Measurements from ENCODE around the gene PTPA. TPM values are rescaled to one million over a fixed set of nuclear protein-coding genes. Genes with fewer than 3 reads are reported as not detected.
"Not testable (repeated sequence)": the region's sequence is repeated elsewhere in the genome, so short reads cannot be mapped to it uniquely, and the experiment has no call there.

Gene PTPA
- total RNA-seq, 1 experiment from 2014 or later: 261 TPM

GRCh38 chr9:129107651-129108050 is 3.6 kb upstream of the PTPA start:
- in situ Hi-C loops (cut with HindIII; ENCODE audit: low sequenced_read_pairs): no loop called here

GRCh38 chr9:129108083-129108804 is 3.0 kb upstream of the PTPA start:
- DNase-seq (ENCODE audit: low spot score): no peak
- in situ Hi-C loops (cut with HindIII; ENCODE audit: low sequenced_read_pairs): no loop called here

More at GRCh38 chr9:129107651-129108050, 3.6 kb upstream of the PTPA start:
- no peak for DNase-seq (ENCODE audit: low spot score)

- in situ Hi-C loops (cut with HindIII; ENCODE audit: low sequenced_read_pairs): no loop called here
Observed at GRCh38 chr9:129108805-129109536, 2.2 kb upstream of the PTPA start.

GRCh38 chr9:129109537-129109903 is 1.7 kb upstream of the PTPA start:
- peak; percentile 30 for DNase-seq (ENCODE audit: low spot score)
- in situ Hi-C loops (cut with HindIII; ENCODE audit: low sequenced_read_pairs): no loop called here

More at GRCh38 chr9:129108805-129109536, 2.2 kb upstream of the PTPA start:
- peak; percentile 24 for DNase-seq (ENCODE audit: low spot score)

- peak; percentile 33 for DNase-seq (ENCODE audit: low spot score)
- in situ Hi-C loops (cut with HindIII; ENCODE audit: low sequenced_read_pairs): no loop called here
Observed at GRCh38 chr9:129109952-129110739, 1.1 kb upstream of the PTPA start.

- DNase-seq (ENCODE audit: low spot score): peak; percentile 41
- in situ Hi-C loops (cut with HindIII; ENCODE audit: low sequenced_read_pairs): no loop called here
Observed at GRCh38 chr9:129111528-129112151, 425 bp downstream of the PTPA start.

GRCh38 chr9:129112526-129112925 is 1.3 kb downstream of the PTPA start:
- DNase-seq (ENCODE audit: low spot score); in situ Hi-C loops (cut with HindIII; ENCODE audit: low sequenced_read_pairs): not testable (repeated sequence)

GRCh38 chr9:129113645-129114304 is 2.6 kb downstream of the PTPA start:
- DNase-seq (ENCODE audit: low spot score): no peak
- in situ Hi-C loops (cut with HindIII; ENCODE audit: low sequenced_read_pairs): no loop called here

GRCh38 chr9:129118799-129119198 is 7.6 kb downstream of the PTPA start:
- in situ Hi-C loops (cut with HindIII; ENCODE audit: low sequenced_read_pairs): no loop called here
- DNase-seq (ENCODE audit: low spot score): no peak

- peak; percentile 68 for DNase-seq (ENCODE audit: low spot score)
- in situ Hi-C loops (cut with HindIII; ENCODE audit: low sequenced_read_pairs): no loop called here
Observed at GRCh38 chr9:129121483-129121882, 10.3 kb downstream of the PTPA start.

- no peak for DNase-seq (ENCODE audit: low spot score)
- in situ Hi-C loops (cut with HindIII; ENCODE audit: low sequenced_read_pairs): no loop called here
Observed at GRCh38 chr9:129122133-129122532, 10.9 kb downstream of the PTPA start.

- in situ Hi-C loops (cut with HindIII; ENCODE audit: low sequenced_read_pairs); DNase-seq (ENCODE audit: low spot score): not testable (repeated sequence)
Observed at GRCh38 chr9:129122976-129123375, 11.8 kb downstream of the PTPA start.

- in situ Hi-C loops (cut with HindIII; ENCODE audit: low sequenced_read_pairs): no loop called here
- DNase-seq (ENCODE audit: low spot score): no peak
Observed at GRCh38 chr9:129124506-129125069, 13.4 kb downstream of the PTPA start.

GRCh38 chr9:129125478-129125877 is 14.3 kb downstream of the PTPA start:
- no peak for DNase-seq (ENCODE audit: low spot score)
- in situ Hi-C loops (cut with HindIII; ENCODE audit: low sequenced_read_pairs): no loop called here

GRCh38 chr9:129126749-129127618 is 15.8 kb downstream of the PTPA start:
- no peak for DNase-seq (ENCODE audit: low spot score)
- in situ Hi-C loops (cut with HindIII; ENCODE audit: low sequenced_read_pairs): no loop called here

GRCh38 chr9:129128689-129129088 is 17.5 kb downstream of the PTPA start:
- DNase-seq (ENCODE audit: low spot score): no peak
- in situ Hi-C loops (cut with HindIII; ENCODE audit: low sequenced_read_pairs): no loop called here

- not testable (repeated sequence) for DNase-seq (ENCODE audit: low spot score)
- in situ Hi-C loops (cut with HindIII; ENCODE audit: low sequenced_read_pairs): loop anchor here (10.0 kb wide), 2 partner anchors 415 to 495 kb away; partner anchors contain the start of genes C9orf50 and NTMT1
Observed at GRCh38 chr9:129130271-129130670, 19.1 kb downstream of the PTPA start.
